HCT116 (cell line): ENCODE data around the gene PRIMA1. TPM values are rescaled to one million over a fixed set of nuclear protein-coding genes. Genes with fewer than 3 reads are reported as not detected.

Source experiments
- ATAC-seq: fragments of 200-7000 bp; cut with Tn5 transposase; 2 replicates; pipeline ENCODE4 v1.9.1; 2020; ENCODE audit warnings: mild to moderate bottlenecking, moderate library complexity
- BruUV-seq: library from RNA; stranded (reverse); fragments of 400-500 nt; replicated peaks from 2 replicates; lab custom pipeline; 2021; lab: Mats Ljungman, UMichigan
- CTCF ChIA-PET: fragments of 300-600 bp; sonication (Branson Sonifier 250); formaldehyde crosslinking; loops from one replicate; lab custom pipeline; 2021; ENCODE audit warnings: antibody characterized with exemption; lab: Charles Lee
- POLR2A ChIA-PET: fragments of 300-600, 350-600 bp; sonication (Branson Sonifier 250); formaldehyde crosslinking; loops from one replicate; lab custom pipeline; 2021; ENCODE audit warnings: antibody characterized with exemption; lab: Charles Lee
- RAD21 ChIA-PET, 2 experiments: fragments of 300-600 bp; sonication (Branson Sonifier 250); formaldehyde crosslinking; loops; one replicate each; lab custom pipeline; 2023; ENCODE audit warnings: low total read pairs in 2 of 2; ENCODE audit not compliant: uncharacterized antibody in 2 of 2, unreplicated experiment in 2 of 2, low non-redundant PET in 1 of 2; lab: Charles Lee
- DNase-seq: peaks from one replicate; pipeline ENCODE4 v3.0.0-alpha.2; 2010; ENCODE audit warnings: low read depth, low spot score
- H2AFZ ChIP-seq: fragments of 200-600 bp; shearing (Covaris generic), sonication (generic); 2 replicates; pipeline ENCODE4 v1.6.1; 2017; ENCODE audit warnings: low read depth, mixed run types, mixed read lengths, antibody characterized with exemption, low read length; ENCODE audit not compliant: poor library complexity, severe bottlenecking
- H3K27ac ChIP-seq: 2 replicates; pipeline ENCODE4 v1.5.1; 2012; ENCODE audit warnings: low read depth, low read length
- H3K27me3 ChIP-seq: fragments of 200-600 bp; sonication (generic); 2 replicates; pipeline ENCODE4 v1.6.1; 2016; ENCODE audit warnings: mixed run types, low read length, mixed read lengths; ENCODE audit not compliant: insufficient read depth
- H3K36me3 ChIP-seq, 2 experiments: fragments of 200-500 bp in 1 of 2; fragments of 200-600 bp in 1 of 2; sonication (Bioruptor generic) in 1 of 2; sonication (generic) in 1 of 2; 2 replicates each; pipeline versions ENCODE4 v1.5.1 to v1.6.1; 2014 to 2016; ENCODE audit warnings: low read length in 2 of 2, inconsistent platforms in 1 of 2, mixed read lengths in 1 of 2, mixed run types in 1 of 2; ENCODE audit not compliant: insufficient read depth in 2 of 2, control insufficient read depth in 1 of 2
- H3K4me1 ChIP-seq, 2 experiments: fragments of 200-600 bp in 1 of 2; sonication (generic) in 1 of 2; 2 replicates each; pipeline versions ENCODE4 v1.5.1 to v1.6.1; 2012 to 2017; ENCODE audit warnings: low read length in 2 of 2, inconsistent platforms in 1 of 2, mild to moderate bottlenecking in 1 of 2, mixed read lengths in 1 of 2, mixed run types in 1 of 2, moderate library complexity in 1 of 2; ENCODE audit not compliant: insufficient read depth in 2 of 2, control insufficient read depth in 1 of 2
- H3K4me2 ChIP-seq: fragments of 200-600 bp; sonication (generic); 2 replicates; pipeline ENCODE4 v1.6.1; 2017; ENCODE audit warnings: mixed run types, low read length, mixed read lengths
- H3K4me3 ChIP-seq, 2 experiments: fragments of 200-600 bp in 1 of 2; sonication (generic) in 1 of 2; replicated peaks in 1 of 2; 2 replicates each; pipeline ENCODE4 v1.5.1; 2011 to 2016; ENCODE audit warnings: low read length in 2 of 2, control low read depth in 1 of 2, low read depth in 1 of 2, mild to moderate bottlenecking in 1 of 2, mixed read lengths in 1 of 2, mixed run types in 1 of 2
- H3K79me2 ChIP-seq: fragments of 200-600 bp; sonication (generic); 2 replicates; pipeline ENCODE4 v1.6.1; 2017; ENCODE audit warnings: mild to moderate bottlenecking, mixed run types, low read length, moderate library complexity, mixed read lengths; ENCODE audit not compliant: insufficient read depth
- H3K9ac ChIP-seq: fragments of 200-600 bp; sonication (generic); 2 replicates; pipeline ENCODE4 v1.6.1; 2016; ENCODE audit warnings: low read length, mixed read lengths
- H3K9me2 ChIP-seq: fragments of 200-600 bp; sonication (generic), shearing (Covaris generic); 2 replicates; pipeline ENCODE4 v1.6.1; 2017; ENCODE audit warnings: mixed run types, mild to moderate bottlenecking, moderate library complexity; ENCODE audit not compliant: insufficient read depth
- H3K9me3 ChIP-seq, 2 experiments: fragments of 200-500 bp in 1 of 2; fragments of 200-600 bp in 1 of 2; sonication (Bioruptor generic) in 1 of 2; sonication (generic) in 1 of 2; 2 replicates each; pipeline ENCODE4 v1.6.1; 2014 to 2017; ENCODE audit warnings: low read length in 2 of 2, mixed read lengths in 2 of 2, inconsistent platforms in 1 of 2, low read depth in 1 of 2, mild to moderate bottlenecking in 1 of 2, mixed run types in 1 of 2, moderate library complexity in 1 of 2; ENCODE audit not compliant: control insufficient read depth in 1 of 2, insufficient read depth in 1 of 2
- H4K20me1 ChIP-seq: fragments of 200-600 bp; sonication (generic), shearing (Covaris generic); 2 replicates; pipeline ENCODE4 v1.6.1; 2017; ENCODE audit warnings: mixed run types, mild to moderate bottlenecking, moderate library complexity; ENCODE audit not compliant: insufficient read depth
- CTCF ChIP-seq, 3 experiments: fragments of 200-600 bp in 1 of 3; sonication (generic) in 1 of 3; IDR thresholded peaks in 2 of 3; conservative IDR thresholded peaks in 1 of 3; 2 replicates each; pipeline ENCODE4 v1.5.1; 2012 to 2017; ENCODE audit warnings: low read depth in 2 of 3, low read length in 2 of 3, antibody characterized with exemption in 1 of 3, borderline replicate concordance in 1 of 3, control low read depth in 1 of 3, mild to moderate bottlenecking in 1 of 3, mixed read lengths in 1 of 3, mixed run types in 1 of 3, moderate library complexity in 1 of 3; ENCODE audit not compliant: insufficient read depth in 1 of 3
- EGR1 ChIP-seq: IDR thresholded peaks from 2 replicates; pipeline ENCODE4 v1.6.1; 2012; ENCODE audit warnings: low read depth
- EZH2 ChIP-seq: fragments of 200-600 bp; sonication (generic); IDR thresholded peaks from 2 replicates; pipeline ENCODE4 v1.6.1; 2017; ENCODE audit warnings: antibody characterized with exemption, mixed run types
- FOSL1 ChIP-seq: IDR thresholded peaks from 2 replicates; pipeline ENCODE4 v1.6.1; 2012; ENCODE audit warnings: low read depth
- POLR2AphosphoS5 ChIP-seq: IDR thresholded peaks from 2 replicates; pipeline ENCODE4 v1.6.1; 2011; ENCODE audit warnings: mild to moderate bottlenecking, low read depth, low read length, moderate library complexity
- SIN3A ChIP-seq: IDR thresholded peaks from 2 replicates; pipeline ENCODE4 v1.6.1; 2012; ENCODE audit warnings: low read depth
- SP1 ChIP-seq: IDR thresholded peaks from 2 replicates; pipeline ENCODE4 v1.6.1; 2012; ENCODE audit warnings: low read depth
- YY1 ChIP-seq: IDR thresholded peaks from 2 replicates; pipeline ENCODE4 v1.6.1; 2011; ENCODE audit warnings: low read length, low read depth, moderate library complexity, mild to moderate bottlenecking; ENCODE audit not compliant: insufficient replicate concordance; ENCODE audit errors: extremely low read depth
- ZFX ChIP-seq: fragments of 450-650 bp; IDR thresholded peaks from 2 replicates; pipeline ENCODE4 v1.6.1; 2017
- ZNF274 ChIP-seq: fragments of 200-500 bp; sonication (Bioruptor generic); IDR thresholded peaks from 2 replicates; pipeline ENCODE4 v1.6.1; 2014; ENCODE audit warnings: mild to moderate bottlenecking, low read depth, low read length, inconsistent platforms
- intact Hi-C: fragments of 100-400 bp; cut with micrococcal nuclease; formaldehyde crosslinking; loops from 2 replicates; pipeline ENCODE4 v1.10.0; 2022
- total RNA-seq: library from RNA; stranded (reverse); gene quantifications from one replicate; pipeline ENCODE4 v1.2.1, GENCODE V29; 2021; ENCODE audit not compliant: unreplicated experiment

The PRIMA1 gene
- total RNA-seq, 1 experiment from 2014 or later: 1.5 TPM

- Histone ChIP-seq H3K27me3 (no peaks in the 10 kb centered on the region), H3K79me2 (no peaks in the 10 kb centered on the region), H3K9ac (no peak overlapping the region), H2AFZ (no peak overlapping the region), H4K20me1 (no peaks in the 10 kb centered on the region), H3K4me3 (no peak overlapping the region), H3K9me2 (no peaks in the 10 kb centered on the region), H3K36me3 (no peaks in the 10 kb centered on the region), H3K27ac (no peak overlapping the region), H3K9me3 (no peaks in the 10 kb centered on the region), H3K4me2 (no peak overlapping the region), H3K4me1 (peaks cover 0 to 4% of the 10 kb centered on the region in 2 experiments; a peak in 1 of 4 replicates)
- CTCF ChIA-PET: no interaction called here
- no peak for ATAC-seq
- DNase-seq: no peak
- TF ChIP-seq POLR2AphosphoS5 (no peak), CTCF (IDR thresholded peaks at IDR 0.05 in 2 of 3, conservative IDR thresholded peaks at IDR 0.05 in 1 of 3; ENCODE audit: borderline replicate concordance in 1 of 3, insufficient read depth in 1 of 3, low read depth in 2 of 3, low read length in 2 of 3) (no peak), FOSL1 (no peak)
- intact Hi-C loops: no loop called here
- RAD21 ChIA-PET: no interaction called here
- POLR2A ChIA-PET: no interaction called here
- no TSS peak for BruUV-seq
Measured at GRCh38 chr14:93715279-93715927, 72.9 kb downstream of the PRIMA1 start.

- CTCF ChIA-PET: no interaction called here
- POLR2A ChIA-PET: no interaction called here
- no TSS peak for BruUV-seq
Measured at GRCh38 chr14:93714605-93715004, 73.7 kb downstream of the PRIMA1 start.

More at GRCh38 chr14:93714605-93715004, 73.7 kb downstream of the PRIMA1 start:
- TF ChIP-seq EGR1: no peak
- TF ChIP-seq YY1: no peak
- no peak for TF ChIP-seq SIN3A
- TF ChIP-seq SP1: no peak
- no peak for TF ChIP-seq CTCF (IDR thresholded peaks at IDR 0.05 in 2 of 3, conservative IDR thresholded peaks at IDR 0.05 in 1 of 3; ENCODE audit: borderline replicate concordance in 1 of 3, insufficient read depth in 1 of 3, low read depth in 2 of 3, low read length in 2 of 3)
- no peak for TF ChIP-seq EZH2
- TF ChIP-seq POLR2AphosphoS5: no peak
- no peak for TF ChIP-seq ZFX
- TF ChIP-seq ZNF274: no peak
- Histone ChIP-seq H3K4me2 (no peak overlapping the region), H4K20me1 (no peaks in the 10 kb centered on the region), H3K9me2 (no peaks in the 10 kb centered on the region), H3K9me3 (no peaks in the 10 kb centered on the region), H3K4me3 (no peak overlapping the region), H3K4me1 (peaks cover 0 to 4% of the 10 kb centered on the region in 2 experiments; a peak in 1 of 4 replicates), H3K9ac (no peak overlapping the region), H2AFZ (no peak overlapping the region), H3K36me3 (no peaks in the 10 kb centered on the region), H3K27me3 (no peaks in the 10 kb centered on the region), H3K79me2 (no peaks in the 10 kb centered on the region), H3K27ac (no peak overlapping the region)
- ATAC-seq (no peak), DNase-seq (no peak)
- intact Hi-C loops: no loop called here
- RAD21 ChIA-PET: no interaction called here
